Activated CD4-positive, alpha-beta T cell treated with anti-CD3 and anti-CD28 coated beads, Interleukin-2, Interleukin-4, amounts not matched to agents 100 ng/mL and 50 ng/mL, durations not matched to agents 16 hours and 8 hours (primary cell): ENCODE data around the gene TICRR.

Experiments
- DNase-seq: peaks from one replicate; pipeline ENCODE4 v3.0.0-alpha.2; 2020; ENCODE audit warnings: low spot score

Gene TICRR

DNA sequence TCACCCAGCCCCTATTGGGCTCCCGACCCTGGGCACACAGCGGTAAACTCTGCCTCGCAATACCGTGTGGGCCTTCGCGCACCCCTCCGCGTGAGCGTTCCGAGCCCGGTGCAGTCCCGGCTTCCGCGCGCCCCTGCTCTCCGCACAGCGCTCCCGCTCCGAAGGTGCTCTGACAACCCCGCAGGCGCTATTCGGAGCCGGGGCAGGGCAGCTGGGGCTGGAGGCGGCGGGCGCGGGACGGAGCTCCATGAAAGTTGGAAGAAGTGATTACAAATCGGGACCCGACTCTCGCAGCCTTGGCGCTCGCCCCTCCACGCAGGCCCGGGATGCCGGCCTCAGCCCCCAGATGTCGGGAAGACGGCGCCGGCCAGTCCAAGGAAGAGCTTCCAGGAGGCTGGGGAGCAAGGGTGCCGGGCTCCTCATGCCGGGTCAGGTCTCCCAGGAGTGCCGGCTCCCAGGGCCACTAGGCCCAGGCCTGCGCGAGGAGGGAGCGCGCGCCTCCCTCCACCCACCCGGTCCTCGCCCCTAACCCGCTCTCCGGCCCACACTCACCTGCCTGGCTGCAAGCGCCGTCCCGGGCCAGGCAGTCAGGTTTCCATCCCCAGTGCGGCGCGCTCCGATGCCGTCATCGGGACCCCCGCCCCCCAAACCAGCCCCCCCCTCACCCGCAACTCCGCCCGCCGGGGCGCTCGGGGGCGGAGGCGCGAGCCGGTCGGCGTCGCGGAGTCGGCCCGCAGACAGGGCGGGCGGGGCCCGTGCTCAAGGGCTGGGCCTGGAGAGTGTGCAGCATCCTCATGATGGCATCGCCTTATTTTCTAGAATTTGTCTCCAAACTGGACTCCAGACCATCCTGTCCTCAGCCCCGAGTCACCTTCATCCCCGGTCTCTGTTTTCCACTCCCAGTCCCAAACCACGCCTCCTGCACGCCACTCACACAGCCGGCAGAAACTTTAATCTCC is 79.9 kb downstream of the TICRR start, which contains the start of gene KIF7:
TSS of gene KIF7 (minus strand) at position 621 of the 959 bp plus-strand sequence. CDS start 2,537 bp downstream, outside the sequence.
- DNase-seq = no peak

DNA sequence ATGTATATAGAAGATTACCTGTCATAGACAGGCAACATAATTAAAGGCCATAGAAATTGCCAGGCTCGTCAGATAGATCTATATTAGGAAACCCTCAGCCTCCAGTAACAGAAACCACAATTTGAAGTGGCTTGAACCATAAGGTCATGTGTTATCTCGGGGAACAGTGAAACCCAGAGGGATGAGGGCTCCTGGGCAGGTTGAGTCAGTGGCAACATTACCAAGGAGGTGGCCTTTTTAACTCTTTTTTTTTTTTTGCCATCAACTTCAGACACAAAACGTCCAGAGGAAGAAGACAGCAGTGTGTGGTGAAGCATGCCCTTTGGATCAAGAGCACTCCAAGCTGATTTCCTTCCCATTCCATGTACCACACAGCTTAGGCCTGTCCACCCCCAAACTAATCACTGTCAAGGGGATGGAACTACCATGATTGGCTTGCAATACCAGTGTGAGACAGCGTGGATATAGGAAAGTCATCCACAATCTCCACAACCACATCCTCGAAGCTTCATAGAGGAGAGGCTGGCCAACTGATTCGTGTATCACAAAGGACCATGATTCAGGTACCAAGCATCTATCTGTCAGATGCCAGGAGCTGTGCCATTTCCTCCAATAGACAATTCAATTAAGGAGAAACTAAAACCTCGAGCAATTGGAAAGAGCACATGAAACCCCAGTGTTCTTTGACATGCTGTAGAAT is 81.0 kb downstream of the TICRR start:
- DNase-seq = no peak

DNA sequence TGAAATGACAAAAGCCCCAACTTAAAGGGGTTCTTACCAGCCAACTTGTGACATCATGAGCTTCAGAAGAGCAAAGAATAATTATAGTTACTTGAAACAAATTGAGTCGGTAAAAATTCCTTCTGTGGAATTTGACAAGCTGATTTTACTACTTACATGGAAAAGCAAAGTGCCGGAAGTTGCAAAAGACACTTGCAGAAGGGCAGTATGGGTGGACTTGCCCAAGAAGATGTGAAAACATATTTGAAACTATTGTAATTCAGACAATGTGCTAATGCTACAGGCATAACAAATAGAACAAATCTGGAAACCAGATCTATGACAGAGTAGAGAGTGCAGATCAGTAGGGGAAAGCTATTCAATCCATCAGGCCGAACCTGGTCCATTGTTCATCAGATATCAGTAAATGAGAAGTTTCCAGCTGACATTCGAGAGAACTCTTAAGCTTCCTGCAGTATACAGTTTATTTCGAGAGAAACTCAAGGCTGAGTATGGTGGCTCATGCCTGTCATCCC is 82.5 kb downstream of the TICRR start:
- no peak for DNase-seq

DNA sequence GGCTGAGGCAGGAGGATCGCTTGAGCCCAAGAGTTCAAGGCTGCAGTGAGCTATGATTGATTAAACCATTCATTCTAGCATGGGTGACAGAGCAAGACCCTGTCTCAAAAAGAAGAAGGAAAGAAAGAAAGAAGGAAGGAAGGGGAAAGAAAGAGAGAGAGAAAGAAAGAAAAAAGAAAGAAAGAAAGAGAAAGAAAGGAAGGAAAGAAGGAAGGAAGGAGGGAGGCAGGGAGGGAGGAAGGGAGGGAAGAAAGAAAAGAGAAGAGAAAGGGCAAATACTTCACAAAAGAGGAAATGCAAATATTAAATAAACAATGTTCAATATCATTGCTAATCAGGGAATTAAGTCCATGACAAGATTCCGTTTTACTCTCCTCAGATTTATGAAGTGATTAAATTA is 84.0 kb downstream of the TICRR start:
- no peak for DNase-seq

DNA sequence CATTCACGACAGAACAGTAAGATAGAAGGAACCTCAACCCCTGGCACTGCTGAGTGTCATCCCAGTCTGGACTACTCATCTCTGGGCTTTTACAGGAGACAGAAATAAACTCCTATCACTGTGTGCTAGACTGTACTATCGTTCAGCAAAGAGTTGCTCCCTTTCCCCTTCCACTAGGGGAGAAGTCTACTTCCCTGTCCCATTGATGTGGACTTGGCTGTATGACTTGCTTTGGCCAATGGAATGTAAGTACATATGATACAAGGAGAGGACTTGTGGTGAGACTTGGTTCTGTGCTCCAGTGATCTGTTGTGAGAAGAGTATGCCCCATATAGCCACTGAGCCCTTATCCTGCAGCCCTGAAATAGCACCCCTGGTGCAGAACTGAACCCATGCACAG is 85.3 kb downstream of the TICRR start:
- no peak for DNase-seq

DNA sequence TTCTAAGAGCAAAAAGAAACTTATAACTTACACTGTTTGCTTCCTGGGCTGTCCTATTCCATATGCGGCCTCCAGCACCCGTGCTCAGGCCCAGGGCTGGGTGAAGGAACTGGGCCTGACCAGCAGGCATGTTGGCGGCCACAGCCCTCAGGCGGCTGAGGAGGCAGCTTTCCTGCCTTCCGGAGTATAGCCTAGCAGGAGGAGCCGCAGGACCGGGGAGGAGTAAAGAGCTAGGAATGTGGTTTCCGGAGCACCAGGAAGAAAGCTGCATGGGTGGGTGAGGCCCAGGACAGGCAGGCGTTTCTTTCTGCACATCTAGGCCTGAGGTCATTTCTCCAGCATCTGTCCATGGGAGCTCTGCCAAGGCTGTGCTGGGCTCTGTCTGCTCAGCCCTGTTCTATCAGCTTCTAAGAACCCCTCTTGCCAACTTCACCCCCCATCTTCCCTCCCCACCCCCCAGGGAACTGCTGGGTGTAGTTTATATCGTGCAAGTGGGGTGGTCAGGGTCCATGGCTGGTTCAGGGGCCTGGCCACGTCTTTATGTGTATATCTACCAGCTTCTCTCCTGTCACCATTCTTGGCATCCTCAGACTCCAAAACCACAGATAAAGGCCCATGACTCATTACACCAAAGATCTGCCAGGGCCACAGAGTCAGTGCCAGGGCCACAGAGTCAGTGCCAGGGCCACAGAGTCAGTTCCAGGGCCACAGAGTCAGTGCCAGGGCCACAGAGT is 87.8 kb downstream of the TICRR start:
- no peak for DNase-seq

DNA sequence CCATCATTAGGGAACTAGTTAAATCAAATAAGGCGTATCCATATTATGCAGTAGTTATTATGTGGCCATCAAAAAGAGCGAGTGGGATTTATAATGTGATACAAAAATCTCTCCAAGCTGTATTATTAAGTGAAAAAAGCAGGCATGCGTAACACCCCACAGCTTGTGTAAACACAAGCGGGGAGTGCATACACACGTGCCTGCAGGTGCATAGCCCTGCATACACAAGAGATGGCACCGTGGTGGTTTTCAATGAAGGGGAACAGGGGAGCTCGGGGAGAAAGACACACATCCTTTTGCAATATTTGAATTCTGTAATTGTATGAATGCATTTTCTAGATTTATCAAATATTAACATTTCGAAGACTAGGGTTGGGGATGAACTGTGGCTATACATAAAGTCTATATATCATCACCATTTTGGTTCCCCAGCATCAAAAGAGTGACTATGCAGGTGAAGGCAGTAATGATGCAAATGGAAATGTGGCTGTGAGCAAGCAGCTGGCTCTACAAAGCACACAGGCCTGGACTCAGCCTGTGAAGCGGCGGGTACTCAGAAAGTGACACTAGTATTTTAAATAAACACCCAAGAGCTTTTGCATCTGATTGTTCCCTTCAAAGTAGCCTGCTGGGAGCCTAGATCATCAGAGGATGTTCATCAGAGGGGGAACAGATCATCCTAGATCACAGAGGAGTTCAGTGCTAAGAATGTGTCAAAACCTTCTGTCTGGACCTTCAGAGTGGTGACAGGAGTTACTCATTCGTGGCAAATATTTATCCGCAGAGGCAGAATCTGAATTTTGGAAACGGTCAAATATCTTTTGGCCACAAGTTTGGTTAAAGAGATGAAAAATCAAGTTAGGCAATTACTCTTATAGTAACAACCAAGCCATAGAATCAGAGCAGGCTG is 89.4 kb downstream of the TICRR start:
- DNase-seq = no peak

DNA sequence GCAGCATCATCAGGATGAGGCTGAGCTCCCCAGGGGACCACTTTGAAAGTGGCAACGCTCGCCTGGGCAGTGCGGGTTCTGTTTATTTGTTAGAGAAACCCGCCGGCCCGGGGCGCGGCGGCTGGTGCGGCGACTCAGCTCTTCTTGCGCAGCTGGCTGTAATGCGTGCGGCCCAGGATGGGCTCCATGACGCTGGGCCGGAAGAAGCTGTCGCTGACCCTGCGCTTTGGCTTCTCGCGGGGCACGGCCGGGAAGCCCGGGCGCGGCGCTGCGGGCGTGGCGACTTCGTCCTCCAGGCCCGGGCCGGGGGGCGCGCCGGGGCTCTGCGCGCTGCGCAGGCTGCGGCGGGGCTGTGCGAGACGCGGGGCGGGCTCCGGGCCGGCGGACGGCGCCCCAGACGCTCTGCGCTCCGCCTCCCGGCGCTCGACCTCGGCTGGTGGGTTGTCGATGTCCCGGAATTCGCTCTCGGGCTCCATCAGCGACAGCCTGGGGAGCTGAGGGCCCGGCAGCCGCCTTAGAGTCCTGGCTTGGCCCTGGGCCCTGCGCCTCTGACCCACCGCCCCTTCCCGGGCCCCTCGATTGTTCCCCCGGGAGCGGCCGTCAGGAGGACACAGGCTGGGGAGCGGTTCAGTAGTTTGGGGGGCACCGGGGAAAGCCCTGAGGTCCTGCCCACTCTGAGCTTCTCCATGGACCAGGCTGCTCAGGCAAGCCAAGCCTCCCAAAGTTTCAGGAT is 90.3 kb downstream of the TICRR start:
- DNase-seq = peak; percentile 18

DNA sequence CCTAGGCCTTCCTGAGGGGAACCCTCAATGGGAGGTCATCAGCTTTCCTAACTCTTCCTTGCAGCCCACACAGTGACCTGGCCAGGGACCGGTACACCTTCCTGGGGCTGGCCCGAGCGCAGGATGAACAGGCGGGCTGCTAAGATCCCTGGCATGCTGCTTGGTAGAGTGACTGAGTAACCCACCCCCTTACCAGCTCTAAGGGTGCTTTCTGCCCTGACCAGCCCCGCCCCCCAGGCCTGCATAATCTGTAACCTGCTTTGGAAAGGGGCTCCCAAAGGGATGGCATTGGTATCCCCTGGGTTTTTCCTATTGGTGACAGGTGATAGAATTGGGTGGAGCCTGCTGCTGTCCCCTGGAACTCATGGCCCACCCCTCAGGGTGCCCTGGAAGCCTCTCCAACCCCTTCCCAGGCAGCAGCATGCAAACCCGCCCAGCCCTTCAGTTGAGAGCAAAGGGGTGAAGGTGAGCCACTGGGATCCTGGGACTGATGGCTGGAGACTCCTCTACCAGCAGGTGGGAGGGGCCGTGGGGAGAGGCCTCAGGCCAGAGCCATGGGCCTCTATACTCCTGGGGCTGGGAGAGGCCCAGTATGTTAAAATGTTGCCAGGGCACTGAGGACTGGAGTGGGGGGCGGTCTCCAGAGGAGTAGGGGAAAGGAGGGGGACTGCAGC is 91.1 kb downstream of the TICRR start:
- DNase-seq = no peak

DNA sequence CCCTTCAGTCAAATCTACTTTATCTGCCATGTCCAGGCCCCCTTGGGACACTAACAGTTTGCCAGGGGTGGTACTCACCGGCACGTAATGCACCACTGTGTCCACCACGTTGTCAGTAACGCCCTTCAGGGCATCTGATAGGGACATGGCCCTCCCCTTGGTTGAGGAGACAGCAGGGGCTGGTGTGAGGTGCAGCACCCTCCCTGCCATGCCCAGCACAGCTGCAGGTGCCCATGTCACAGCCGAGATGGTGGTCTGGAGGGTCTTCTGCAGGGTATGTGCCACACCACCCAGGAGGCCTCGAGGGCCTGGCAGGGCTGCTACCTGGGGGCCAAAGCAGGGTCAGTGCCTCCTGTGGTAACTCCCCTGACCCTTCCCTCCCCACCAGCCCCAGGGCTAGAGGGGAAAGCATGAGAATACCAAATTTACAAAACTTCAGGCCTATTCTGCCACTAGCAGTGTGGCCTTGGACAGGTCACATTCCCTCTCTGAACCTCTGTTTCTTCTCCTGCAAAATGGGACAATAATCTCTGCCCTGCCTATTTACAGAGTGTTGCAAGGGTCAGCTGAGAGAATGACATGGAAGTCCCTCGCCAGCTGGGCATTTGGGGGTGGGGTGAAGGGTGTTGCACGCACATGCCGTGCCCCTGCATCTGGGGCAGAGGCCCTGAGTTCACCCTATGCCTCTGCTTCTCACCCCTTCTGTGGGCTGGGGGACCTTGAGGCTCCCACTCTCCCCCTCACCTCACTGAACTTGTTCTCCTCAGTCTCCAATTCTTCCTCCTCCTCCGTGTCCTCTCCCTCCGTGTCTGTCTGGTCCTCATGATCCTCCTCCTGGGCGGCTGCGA is 91.8 kb downstream of the TICRR start:
- no peak for DNase-seq

DNA sequence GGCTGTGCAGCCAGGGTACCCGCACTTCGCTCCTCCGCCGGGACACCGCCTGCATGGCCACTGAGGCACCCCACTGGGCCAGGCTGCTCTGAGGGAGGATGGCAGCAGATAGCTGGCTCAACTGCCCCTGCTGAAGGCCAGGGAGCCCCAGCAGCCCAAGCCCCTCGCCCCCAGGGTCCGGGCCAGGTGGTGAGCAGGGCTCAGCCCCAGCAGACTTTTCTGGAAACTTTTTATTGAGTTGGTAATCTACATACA is 92.4 kb downstream of the TICRR start:
- no peak for DNase-seq

DNA sequence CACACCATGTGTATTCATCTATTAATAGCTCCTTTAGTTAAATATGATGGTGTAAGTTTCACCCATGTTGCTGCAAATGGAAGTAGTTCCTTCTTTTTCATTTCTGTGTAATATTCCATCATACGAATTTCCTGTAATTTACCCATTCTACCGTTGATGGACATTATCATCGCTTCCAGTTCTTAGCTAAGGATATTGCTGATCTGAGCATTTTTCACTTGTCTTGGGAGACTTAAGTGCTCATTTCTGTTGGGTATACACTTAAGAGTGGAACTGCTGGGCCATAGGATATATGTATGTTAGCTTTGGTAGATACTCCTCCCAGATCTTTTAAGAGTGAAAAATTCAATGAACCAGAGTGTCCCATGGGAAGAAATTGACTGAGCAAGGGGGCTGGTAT is 92.9 kb downstream of the TICRR start:
- DNase-seq = no peak

DNA sequence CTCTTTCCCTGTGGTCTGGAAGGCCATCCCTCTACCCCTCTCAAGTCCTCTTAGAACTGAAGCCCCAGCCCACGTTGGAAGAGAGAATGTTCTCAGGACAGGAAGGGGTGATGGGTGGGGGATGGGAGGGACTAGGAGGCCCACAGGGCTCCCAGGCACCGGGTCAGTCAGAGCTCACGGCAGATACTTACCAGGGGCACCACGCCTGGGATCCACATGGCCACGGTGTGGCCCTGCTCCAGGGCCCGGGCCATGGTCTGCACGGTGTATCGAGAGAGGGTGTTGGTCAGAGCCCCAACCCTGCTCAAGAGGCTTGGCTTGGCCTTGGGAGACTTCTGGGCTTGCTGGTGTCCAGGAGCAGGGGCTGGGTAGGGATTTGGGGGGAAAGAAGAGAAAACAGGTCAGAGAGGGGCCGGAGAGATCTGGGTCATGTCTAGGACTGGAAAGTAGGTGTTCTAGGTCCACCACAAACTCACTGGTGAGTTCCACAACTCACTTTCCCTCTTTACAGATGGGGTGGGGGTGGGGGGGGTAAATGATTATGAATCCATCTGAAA is 94.1 kb downstream of the TICRR start:
- no peak for DNase-seq

DNA sequence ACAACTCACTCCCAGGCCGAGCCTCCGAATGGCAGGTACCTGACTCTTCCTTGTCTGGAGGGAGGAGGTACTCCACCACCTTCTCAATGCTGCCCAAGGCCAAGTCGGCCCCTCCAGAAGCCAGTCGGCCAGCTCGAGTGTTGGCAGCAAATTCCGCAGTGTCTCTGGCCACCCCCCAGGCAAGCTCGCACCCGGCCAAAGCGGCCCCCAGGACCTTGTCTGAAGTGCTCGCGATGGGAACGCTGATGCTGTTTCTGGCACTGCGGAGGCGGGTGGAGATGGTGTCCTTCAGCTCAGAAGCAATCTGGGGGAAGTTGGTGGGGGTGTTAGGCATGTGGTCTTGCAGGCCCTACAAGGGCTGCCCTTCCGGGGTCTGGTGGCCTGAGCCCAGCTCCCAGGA is 94.7 kb downstream of the TICRR start:
- no peak for DNase-seq

DNA sequence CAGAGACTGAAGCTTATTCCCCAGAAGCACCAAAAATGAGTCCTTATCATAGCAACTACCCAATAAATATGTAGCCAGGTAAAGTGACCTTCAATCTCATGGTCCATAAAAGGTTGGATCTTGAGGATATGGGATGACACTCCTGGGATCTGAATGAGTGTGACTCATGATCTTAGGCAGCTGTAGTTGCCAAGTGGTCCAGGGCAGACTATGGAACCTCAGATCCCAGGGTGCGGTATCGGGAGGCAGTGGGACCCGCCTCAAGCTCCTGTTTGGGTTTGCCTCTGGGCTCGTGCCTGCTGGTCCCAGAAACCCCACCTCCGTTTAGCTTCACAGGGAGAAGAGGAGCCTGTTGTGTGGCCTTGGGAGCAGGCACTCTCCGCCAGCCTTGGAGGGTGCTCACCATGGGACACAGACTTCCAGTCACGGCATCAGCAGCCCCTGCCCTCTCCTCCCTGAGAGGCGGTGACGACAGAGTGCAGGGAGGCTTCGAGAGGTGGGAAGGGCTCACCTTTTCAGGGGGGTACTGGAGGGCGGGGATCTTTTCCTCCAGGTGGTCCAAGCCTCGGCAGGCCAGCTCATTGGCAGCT is 95.8 kb downstream of the TICRR start:
- DNase-seq = no peak

DNA sequence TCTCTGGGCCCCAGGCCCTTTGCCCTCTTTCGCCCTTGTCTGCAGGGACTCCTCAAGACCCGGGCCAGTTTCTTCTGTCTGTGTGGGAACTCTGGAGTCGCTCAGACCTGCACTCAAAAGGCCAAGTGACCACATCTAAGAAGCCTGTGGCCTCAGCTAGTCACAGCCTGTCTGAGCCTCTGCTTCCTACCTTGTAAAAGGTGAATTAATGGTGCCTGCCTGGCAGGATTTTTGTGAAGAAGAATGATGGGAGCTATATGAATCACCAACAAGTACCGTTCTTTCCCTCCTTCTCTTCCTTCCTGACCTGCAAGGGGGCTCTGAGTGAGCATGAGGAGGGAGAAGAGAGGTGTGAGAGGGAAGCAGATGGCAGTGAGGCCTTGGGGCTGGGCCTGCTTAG is 96.4 kb downstream of the TICRR start:
- DNase-seq = no peak

DNA sequence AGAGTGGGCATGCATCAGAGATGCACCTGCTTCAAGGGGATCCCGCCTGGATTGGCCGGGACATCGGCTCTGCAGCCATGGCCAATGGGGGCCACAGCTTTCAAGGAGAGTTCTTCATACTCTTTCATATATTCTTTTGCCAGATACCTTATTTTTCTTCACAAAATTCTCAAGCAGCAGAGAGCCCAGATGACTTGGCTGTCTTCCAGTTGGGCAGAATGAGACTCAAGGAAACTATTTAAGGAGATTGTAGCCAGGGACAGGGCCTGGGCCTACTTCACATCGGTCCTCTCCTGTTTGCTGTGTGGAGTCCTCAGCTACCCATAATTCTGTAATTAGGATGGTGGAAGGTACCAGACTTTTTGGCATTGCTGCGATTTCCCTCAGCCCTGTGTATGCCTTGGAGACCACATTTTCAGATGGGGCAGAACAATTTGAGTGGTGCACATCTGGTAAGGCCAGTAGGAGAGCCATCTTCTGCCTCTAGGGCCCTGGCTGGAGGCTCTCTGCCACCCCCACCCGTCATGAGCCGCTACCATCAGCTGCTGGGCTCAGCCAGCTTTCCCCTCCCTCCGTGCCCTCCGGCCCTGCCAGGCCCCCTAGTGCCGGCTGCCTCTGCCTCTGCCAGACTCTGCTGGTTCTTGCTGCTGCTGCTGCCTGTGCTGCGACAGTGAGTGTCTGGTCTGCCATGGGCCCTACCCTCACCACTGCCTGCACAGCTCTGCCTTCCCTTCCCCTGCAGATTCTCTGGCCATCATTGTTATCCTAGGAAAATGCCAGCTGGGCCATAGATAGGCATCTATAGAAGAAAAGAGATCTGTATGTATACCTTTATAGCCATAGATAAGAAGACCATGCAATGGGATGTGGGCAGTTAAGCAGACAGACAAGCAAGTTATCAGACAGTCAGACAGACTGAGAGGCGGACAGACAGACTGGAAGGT is 97.2 kb downstream of the TICRR start:
- no peak for DNase-seq

DNA sequence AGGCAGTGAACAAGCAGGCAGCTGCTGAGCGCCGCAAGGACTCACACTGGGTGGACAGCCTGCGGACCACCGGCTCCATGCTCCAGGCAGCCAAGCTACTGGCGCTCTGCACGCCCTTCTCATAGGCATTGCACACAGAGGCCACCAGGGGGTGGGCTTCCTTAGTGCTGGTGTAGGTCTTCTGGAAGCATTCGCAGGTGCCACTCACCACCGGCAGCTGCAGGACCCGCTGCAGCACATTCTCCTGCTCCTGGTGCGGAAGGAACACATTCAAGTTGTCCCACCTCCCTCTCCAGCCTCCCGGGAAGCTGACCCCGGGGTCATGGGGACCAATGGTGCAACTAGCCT is 97.9 kb downstream of the TICRR start:
- no peak for DNase-seq
